Stimulated activated naive B cell treated with anti-CD40 and anti-IgM and Interleukin-4, amounts not matched to agents 10 μg/mL and 1 μg/mL and 100 μg/mL, for 72 hours (primary cell): Measurements from ENCODE around the gene GABRR2.
A peak's percentile ranks its signal among the peaks of the same experiment; 100 is the strongest.
"Not testable (repeated sequence)": the region's sequence is repeated elsewhere in the genome, so short reads cannot be mapped to it uniquely, and the experiment has no call there.

Experiments used
- ATAC-seq, 2 donors: fragments of 150-1000 bp; cut with Tn5 transposase; replicated peaks; 2 replicates each; pipeline ENCODE4 v1.10.0; 2021; ENCODE audit warnings: moderate library complexity in 1 of 2
- DNase-seq: peaks from one replicate; pipeline ENCODE4 v3.0.0; 2021
- H3K27ac Mint-ChIP-seq: one replicate; pipeline ENCODE4 v1.8.0; 2022; ENCODE audit warnings: mild to moderate bottlenecking, mixed read lengths
- H3K27me3 Mint-ChIP-seq, 2 donors: one replicate each; pipeline ENCODE4 v1.8.0; 2022; ENCODE audit warnings: mixed read lengths in 2 of 2
- H3K36me3 Mint-ChIP-seq, 2 donors: one replicate each; pipeline ENCODE4 v1.8.0; 2022; ENCODE audit warnings: mixed read lengths in 2 of 2, mild to moderate bottlenecking in 1 of 2
- H3K4me1 Mint-ChIP-seq, 2 donors: one replicate each; pipeline ENCODE4 v1.8.0; 2022; ENCODE audit warnings: mixed read lengths in 2 of 2, mild to moderate bottlenecking in 1 of 2
- H3K4me3 Mint-ChIP-seq, 2 donors: one replicate each; pipeline ENCODE4 v1.8.0; 2022; ENCODE audit warnings: mild to moderate bottlenecking in 2 of 2, mixed read lengths in 2 of 2, moderate library complexity in 1 of 2
- H3K9me3 Mint-ChIP-seq, 2 donors: one replicate each; pipeline ENCODE4 v1.8.0; 2022; ENCODE audit warnings: mixed read lengths in 2 of 2, mild to moderate bottlenecking in 1 of 2

GABRR2 gene

GRCh38 chr6:89295116-89295515, 20.0 kb downstream of the GABRR2 start:
- Mint-ChIP-seq H3K4me1 (peaks cover 12 to 18% of the 10 kb centered on the region in 2 donors), H3K36me3 (peaks cover 3 to 11% of the 10 kb centered on the region in 2 donors)
- H3K27me3 Mint-ChIP-seq, H3K4me3 Mint-ChIP-seq, H3K27ac Mint-ChIP-seq, ATAC-seq, DNase-seq, H3K9me3 Mint-ChIP-seq: not testable (repeated sequence)

- no peak overlapping the region for H3K4me3 Mint-ChIP-seq
- H3K27ac Mint-ChIP-seq, result no peak overlapping the region
- ATAC-seq (no peak), DNase-seq (no peak)
- peaks cover 5 to 6% of the 10 kb centered on the region in 2 donors for H3K9me3 Mint-ChIP-seq
- H3K36me3 Mint-ChIP-seq, result peaks cover 3 to 8% of the 10 kb centered on the region in 2 donors
- peaks cover 0 to 5% of the 10 kb centered on the region in 2 donors for H3K4me1 Mint-ChIP-seq
- H3K27me3 Mint-ChIP-seq, result peaks cover 0 to 4% of the 10 kb centered on the region in 2 donors
Observed at GRCh38 chr6:89291256-89291819, 23.8 kb downstream of the GABRR2 start.

GRCh38 chr6:89290401-89291155, 24.5 kb downstream of the GABRR2 start:
- DNase-seq, result no peak
- peaks cover 3 to 4% of the 10 kb centered on the region in 2 donors for H3K36me3 Mint-ChIP-seq
- H3K9me3 Mint-ChIP-seq, result peaks cover 5 to 6% of the 10 kb centered on the region in 2 donors
- H3K27ac Mint-ChIP-seq, result no peak overlapping the region
- H3K4me1 Mint-ChIP-seq, result peaks cover 0 to 3% of the 10 kb centered on the region in 2 donors
- no peak for ATAC-seq
- no peak overlapping the region for H3K4me3 Mint-ChIP-seq
- H3K27me3 Mint-ChIP-seq, result no peaks in the 10 kb centered on the region

- H3K27me3 Mint-ChIP-seq, result no peaks in the 10 kb centered on the region
- no peak overlapping the region for H3K4me3 Mint-ChIP-seq
- no peak for ATAC-seq
- H3K36me3 Mint-ChIP-seq, result no peaks in the 10 kb centered on the region
- peaks cover 3 to 6% of the 10 kb centered on the region in 2 donors for H3K9me3 Mint-ChIP-seq
- H3K27ac Mint-ChIP-seq, result no peak overlapping the region
- H3K4me1 Mint-ChIP-seq, result peaks cover 0 to 3% of the 10 kb centered on the region in 2 donors
- no peak for DNase-seq
Observed at GRCh38 chr6:89289710-89290109, 25.4 kb downstream of the GABRR2 start.

GRCh38 chr6:89287351-89288028, 27.6 kb downstream of the GABRR2 start:
- ATAC-seq, result peak; percentile 44 to 67
- Mint-ChIP-seq H3K4me1 (peaks cover 0 to 3% of the 10 kb centered on the region in 2 donors), H3K27ac (no peak overlapping the region)

GRCh38 chr6:89286516-89286915, 28.6 kb downstream of the GABRR2 start:
- H3K4me1 Mint-ChIP-seq, result peaks cover 0 to 6% of the 10 kb centered on the region in 2 donors
- no peak for DNase-seq
- H3K9me3 Mint-ChIP-seq, result peaks cover 3 to 6% of the 10 kb centered on the region in 2 donors
- no peaks in the 10 kb centered on the region for H3K27me3 Mint-ChIP-seq
- H3K4me3 Mint-ChIP-seq, result no peak overlapping the region
- no peaks in the 10 kb centered on the region for H3K36me3 Mint-ChIP-seq
- no peak overlapping the region for H3K27ac Mint-ChIP-seq
- ATAC-seq, result no peak

More at GRCh38 chr6:89287351-89288028, 27.6 kb downstream of the GABRR2 start:
- Mint-ChIP-seq H3K4me3 (no peak overlapping the region), H3K9me3 (peaks cover 3 to 6% of the 10 kb centered on the region in 2 donors), H3K36me3 (no peaks in the 10 kb centered on the region), H3K27me3 (no peaks in the 10 kb centered on the region)
- no peak for DNase-seq

- H3K27me3 Mint-ChIP-seq, result no peaks in the 10 kb centered on the region
- no peak overlapping the region for H3K4me3 Mint-ChIP-seq
- H3K9me3 Mint-ChIP-seq, result peaks cover 3 to 6% of the 10 kb centered on the region in 2 donors
- H3K4me1 Mint-ChIP-seq, result peaks cover 0 to 6% of the 10 kb centered on the region in 2 donors
- no peaks in the 10 kb centered on the region for H3K36me3 Mint-ChIP-seq
- H3K27ac Mint-ChIP-seq, result no peak overlapping the region
- DNase-seq (no peak), ATAC-seq (no peak)
Observed at GRCh38 chr6:89284963-89285735, 29.9 kb downstream of the GABRR2 start.

- DNase-seq (no peak), ATAC-seq (no peak)
- Mint-ChIP-seq H3K27me3 (no peaks in the 10 kb centered on the region), H3K9me3 (peaks cover 2 to 3% of the 10 kb centered on the region in 2 donors), H3K27ac (no peak overlapping the region), H3K36me3 (no peaks in the 10 kb centered on the region), H3K4me3 (no peak overlapping the region), H3K4me1 (peaks cover 0 to 5% of the 10 kb centered on the region in 2 donors)
Observed at GRCh38 chr6:89284081-89284480, 31.0 kb downstream of the GABRR2 start.

GRCh38 chr6:89282749-89283148, 32.4 kb downstream of the GABRR2 start:
- H3K27ac Mint-ChIP-seq, result peak overlapping the region; percentile 7
- no peak overlapping the region for H3K4me3 Mint-ChIP-seq
- no peak for DNase-seq
- H3K9me3 Mint-ChIP-seq, result no peaks in the 10 kb centered on the region
- H3K27me3 Mint-ChIP-seq, result no peaks in the 10 kb centered on the region
- H3K36me3 Mint-ChIP-seq, result no peaks in the 10 kb centered on the region
- peaks cover 0 to 3% of the 10 kb centered on the region in 2 donors for H3K4me1 Mint-ChIP-seq
- ATAC-seq, result no peak

- H3K27ac Mint-ChIP-seq, result no peak overlapping the region
- H3K4me3 Mint-ChIP-seq, result no peak overlapping the region
- H3K27me3 Mint-ChIP-seq, result no peaks in the 10 kb centered on the region
- peaks cover 0 to 3% of the 10 kb centered on the region in 2 donors for H3K4me1 Mint-ChIP-seq
- peak; percentile 13 for DNase-seq
- H3K9me3 Mint-ChIP-seq, result no peaks in the 10 kb centered on the region
- peak; percentile 63 to 89 for ATAC-seq
- H3K36me3 Mint-ChIP-seq, result no peaks in the 10 kb centered on the region
Observed at GRCh38 chr6:89281779-89282246, 33.3 kb downstream of the GABRR2 start.

GRCh38 chr6:89278956-89279355, 36.1 kb downstream of the GABRR2 start:
- no peak for DNase-seq
- no peak for ATAC-seq
- Mint-ChIP-seq H3K27me3 (no peaks in the 10 kb centered on the region), H3K4me3 (no peak overlapping the region), H3K27ac (no peak overlapping the region), H3K4me1 (peaks cover 0 to 3% of the 10 kb centered on the region in 2 donors), H3K36me3 (no peaks in the 10 kb centered on the region), H3K9me3 (no peaks in the 10 kb centered on the region)

- no peak for ATAC-seq
- Mint-ChIP-seq H3K4me3 (no peak overlapping the region), H3K4me1 (peaks cover 6 to 10% of the 10 kb centered on the region in 2 donors), H3K36me3 (no peaks in the 10 kb centered on the region), H3K27ac (no peak overlapping the region), H3K27me3 (no peaks in the 10 kb centered on the region), H3K9me3 (no peaks in the 10 kb centered on the region)
- DNase-seq, result no peak
Observed at GRCh38 chr6:89275900-89276299, 39.2 kb downstream of the GABRR2 start.

- H3K27me3 Mint-ChIP-seq, result no peaks in the 10 kb centered on the region
- no peak overlapping the region for H3K27ac Mint-ChIP-seq
- ATAC-seq (no peak), DNase-seq (no peak)
- H3K9me3 Mint-ChIP-seq, result no peaks in the 10 kb centered on the region
- no peak overlapping the region for H3K4me3 Mint-ChIP-seq
- peaks cover 10 to 15% of the 10 kb centered on the region in 2 donors for H3K4me1 Mint-ChIP-seq
- H3K36me3 Mint-ChIP-seq, result no peaks in the 10 kb centered on the region
Observed at GRCh38 chr6:89273816-89274215, 41.3 kb downstream of the GABRR2 start.

GRCh38 chr6:89272596-89272995, 42.5 kb downstream of the GABRR2 start:
- peaks cover 10 to 15% of the 10 kb centered on the region in 2 donors for H3K4me1 Mint-ChIP-seq
- no peaks in the 10 kb centered on the region for H3K36me3 Mint-ChIP-seq
- H3K4me3 Mint-ChIP-seq, result no peak overlapping the region
- no peaks in the 10 kb centered on the region for H3K9me3 Mint-ChIP-seq
- H3K27me3 Mint-ChIP-seq, result no peaks in the 10 kb centered on the region
- DNase-seq, result no peak
- no peak overlapping the region for H3K27ac Mint-ChIP-seq
- ATAC-seq, result no peak
